Activated gamma-delta T cell treated with Interleukin-2 at 50 U/mL for 16 hours (primary cell): ENCODE results near the gene MCAM.

Experiments used
- DNase-seq: peaks from one replicate; pipeline ENCODE4 v3.0.0-alpha.2; 2020

MCAM gene, protein sequence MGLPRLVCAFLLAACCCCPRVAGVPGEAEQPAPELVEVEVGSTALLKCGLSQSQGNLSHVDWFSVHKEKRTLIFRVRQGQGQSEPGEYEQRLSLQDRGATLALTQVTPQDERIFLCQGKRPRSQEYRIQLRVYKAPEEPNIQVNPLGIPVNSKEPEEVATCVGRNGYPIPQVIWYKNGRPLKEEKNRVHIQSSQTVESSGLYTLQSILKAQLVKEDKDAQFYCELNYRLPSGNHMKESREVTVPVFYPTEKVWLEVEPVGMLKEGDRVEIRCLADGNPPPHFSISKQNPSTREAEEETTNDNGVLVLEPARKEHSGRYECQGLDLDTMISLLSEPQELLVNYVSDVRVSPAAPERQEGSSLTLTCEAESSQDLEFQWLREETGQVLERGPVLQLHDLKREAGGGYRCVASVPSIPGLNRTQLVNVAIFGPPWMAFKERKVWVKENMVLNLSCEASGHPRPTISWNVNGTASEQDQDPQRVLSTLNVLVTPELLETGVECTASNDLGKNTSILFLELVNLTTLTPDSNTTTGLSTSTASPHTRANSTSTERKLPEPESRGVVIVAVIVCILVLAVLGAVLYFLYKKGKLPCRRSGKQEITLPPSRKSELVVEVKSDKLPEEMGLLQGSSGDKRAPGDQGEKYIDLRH

DNA sequence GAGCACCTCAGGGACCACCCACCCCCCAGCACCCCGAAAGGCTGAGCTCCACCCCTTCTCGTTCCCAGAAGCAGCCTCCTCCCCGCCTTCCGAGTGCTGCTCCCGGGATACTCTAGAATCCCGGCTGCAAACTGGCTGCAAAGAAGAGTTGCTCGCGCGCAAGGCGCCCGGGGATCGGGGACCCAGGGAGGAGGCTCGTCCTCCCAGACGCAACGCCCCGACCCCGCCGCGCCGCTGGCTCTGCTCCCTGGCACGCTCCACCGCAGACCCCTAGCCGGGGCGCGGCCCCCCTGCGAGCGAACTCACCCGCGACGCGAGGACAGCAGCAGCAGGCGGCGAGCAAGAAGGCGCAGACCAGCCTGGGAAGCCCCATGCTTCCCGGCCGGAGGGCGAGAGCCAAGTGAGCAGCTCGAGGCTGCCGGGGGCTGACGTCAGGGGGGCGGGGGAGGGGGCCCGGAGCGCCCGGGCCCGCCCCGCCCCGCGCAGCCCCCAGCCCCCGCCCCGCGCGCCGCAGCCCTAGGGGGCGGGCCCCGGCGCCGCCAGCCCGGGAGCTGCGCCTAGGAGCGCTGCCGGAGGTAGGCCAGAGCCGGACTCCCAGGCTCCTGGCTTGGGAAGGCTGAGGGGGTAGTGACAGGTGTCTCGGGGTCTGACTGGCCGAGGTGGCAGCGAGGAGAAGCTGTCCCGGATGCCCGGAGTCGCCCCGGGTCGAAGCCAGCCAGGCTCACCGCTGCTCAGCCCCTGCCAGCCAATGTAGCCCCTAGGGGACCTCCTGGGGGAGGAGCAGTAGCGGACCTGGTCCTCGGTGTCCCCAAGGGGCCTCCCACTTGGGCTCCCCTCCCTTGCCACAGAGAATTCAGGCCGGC lies at the start of gene MCAM:
Gene MCAM (minus strand): TSS at position 402 of the 863 bp plus-strand sequence. CDS start 29 bp downstream, at position 373.
- DNase-seq, result no peak

DNA sequence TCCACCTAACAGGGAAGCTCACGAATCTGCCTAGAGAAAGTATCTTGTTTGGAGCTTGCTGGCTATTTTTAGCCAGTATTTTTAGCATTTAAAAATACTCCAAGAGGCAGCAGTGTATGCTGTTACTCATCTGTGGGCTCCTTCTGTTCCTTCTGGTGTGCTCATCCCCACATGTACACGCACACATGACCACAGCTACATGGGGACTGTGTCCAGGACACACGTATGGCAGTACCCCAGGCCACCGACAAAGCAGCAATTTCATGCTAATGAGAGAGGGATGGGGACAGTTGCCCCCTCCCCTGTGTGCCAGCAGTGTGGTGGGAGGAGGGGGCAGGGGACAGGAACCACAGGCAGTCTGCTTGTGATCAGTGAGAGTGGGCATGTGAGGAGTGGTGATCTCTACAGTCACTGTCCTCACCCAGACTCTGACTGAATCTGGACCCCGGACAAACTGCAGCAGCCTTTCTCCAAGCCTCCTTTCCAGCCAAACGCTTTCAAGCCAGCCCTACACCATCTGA lies 48.2 kb upstream of the MCAM start:
- DNase-seq, result no peak

DNA sequence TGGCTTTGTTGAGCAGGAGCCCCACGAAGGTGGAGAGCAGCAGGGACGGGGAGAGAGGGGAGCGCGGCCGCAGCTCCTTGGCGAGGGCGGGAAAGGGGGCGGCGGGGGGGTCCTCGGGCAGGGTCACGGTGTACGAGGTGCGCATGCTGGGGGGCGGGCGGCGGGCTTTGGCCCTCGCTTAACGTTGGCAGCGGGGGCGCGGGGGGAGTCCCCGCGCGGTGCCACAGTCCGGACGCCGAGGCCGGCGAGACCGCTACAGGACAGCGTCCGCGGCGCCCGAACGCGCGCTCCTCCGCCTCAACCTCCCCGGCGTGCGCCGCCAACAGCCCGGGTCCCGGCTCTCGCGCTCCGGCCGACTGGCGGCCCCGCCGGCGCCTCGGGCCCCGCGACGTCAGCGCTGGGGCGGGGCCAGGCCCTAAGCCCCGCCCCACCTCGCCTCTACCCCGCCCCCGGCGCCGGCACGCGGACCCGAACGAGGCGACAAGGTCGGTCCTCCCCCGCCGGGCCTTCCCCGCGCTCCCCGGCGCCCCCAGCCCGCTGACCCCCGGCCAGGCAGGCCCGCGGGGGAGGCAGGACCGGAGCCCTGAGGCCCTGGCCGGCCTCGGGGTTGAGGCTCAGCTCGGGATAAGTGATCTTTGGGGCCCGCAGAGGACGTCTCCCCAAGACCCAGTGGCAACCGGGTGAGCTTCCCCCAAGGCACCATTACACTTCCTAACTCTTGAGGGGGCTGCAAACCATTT lies 47.1 kb upstream of the MCAM start:
- DNase-seq, result peak; percentile 40

DNA sequence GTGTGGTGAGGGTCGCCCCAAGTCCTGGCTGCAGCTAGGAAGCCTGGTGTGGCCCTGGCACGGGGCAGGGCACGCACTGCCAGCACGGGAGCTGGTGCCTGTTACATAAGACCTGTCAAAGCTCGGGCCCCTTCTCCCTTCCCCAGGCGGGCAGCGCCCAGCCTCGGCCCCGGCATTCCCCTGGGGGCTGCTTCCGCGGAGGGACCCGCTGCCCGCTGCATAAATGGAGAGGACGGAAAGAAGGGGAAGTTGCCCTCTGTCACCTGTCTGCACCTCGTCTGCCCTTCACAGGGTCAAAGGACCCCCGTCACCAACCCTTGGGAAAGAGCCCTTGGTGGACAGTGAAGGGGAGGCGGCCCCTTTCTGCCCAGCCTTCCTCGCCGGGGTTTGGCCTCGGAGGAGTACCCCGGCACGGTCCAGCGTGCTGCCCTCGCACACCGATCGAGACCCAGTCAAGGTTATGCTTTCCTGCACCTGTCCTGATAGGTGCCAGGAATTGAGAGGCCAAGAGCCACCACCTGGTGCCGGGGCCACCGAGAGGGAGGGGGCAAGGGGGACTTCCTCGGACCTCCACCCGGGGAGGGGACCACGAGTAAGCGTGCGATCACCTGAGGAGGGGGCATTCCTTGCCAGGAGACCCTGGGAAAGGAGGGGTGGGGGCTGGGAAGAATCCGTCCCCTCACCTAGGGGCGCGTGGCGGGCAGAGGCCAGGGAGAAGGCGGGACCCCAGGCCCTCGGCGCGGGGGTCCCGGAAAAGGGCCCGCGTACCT lies 46.3 kb upstream of the MCAM start:
- DNase-seq, result no peak

DNA sequence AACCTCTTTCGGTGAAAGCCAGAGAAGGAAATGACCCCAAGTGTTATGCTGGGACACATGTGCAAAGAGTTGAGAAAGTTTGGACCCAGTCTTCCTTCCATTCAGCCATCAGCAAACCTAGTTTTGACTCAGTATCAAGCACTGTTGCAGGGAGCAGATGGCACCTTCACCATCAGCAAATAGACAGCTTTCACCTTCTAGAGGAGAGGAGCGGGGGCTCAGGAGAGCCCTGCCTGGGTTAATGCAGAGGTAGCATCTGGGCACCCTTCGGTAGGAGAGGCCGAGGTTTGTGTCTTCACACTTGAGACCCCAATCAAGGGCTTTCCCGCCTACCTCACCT lies 45.8 kb upstream of the MCAM start:
- DNase-seq, result no peak

DNA sequence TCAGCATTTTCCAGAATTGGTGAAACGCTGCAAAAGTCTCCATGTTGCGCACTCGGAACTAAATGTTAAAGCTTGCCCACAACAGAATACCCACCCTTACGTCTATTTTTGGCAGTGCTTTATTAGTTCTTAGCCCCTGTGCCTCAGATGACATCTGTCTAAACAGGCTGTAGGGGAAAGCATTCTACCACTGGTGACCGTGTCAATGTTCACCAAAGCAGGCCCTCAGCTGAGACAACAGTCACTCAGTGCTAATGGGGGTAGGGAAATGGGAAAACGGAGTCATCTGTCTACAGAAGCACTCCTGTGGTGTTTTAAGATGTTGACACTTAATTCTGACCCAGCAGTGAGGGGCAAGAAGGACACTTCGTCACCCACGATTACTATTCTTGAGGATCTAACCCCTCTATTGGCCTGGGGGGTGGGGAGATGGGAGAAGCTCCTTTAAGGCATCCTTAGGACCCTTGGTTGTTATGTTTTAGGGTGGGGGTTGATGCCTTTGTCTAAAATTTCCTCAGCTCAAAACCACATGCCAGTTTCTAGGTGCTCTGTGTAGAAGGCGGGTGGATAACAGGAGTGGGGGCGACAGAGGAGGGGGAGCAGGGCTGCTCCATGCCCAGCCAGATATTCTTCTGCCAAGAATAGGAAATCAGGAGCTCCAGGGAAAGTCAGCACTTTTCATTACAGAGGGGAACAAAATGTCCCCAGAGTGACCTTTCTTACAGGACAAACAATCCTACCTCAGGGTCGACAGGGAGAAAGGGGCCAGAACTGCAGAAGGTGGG lies 45.2 kb upstream of the MCAM start:
- no peak for DNase-seq

DNA sequence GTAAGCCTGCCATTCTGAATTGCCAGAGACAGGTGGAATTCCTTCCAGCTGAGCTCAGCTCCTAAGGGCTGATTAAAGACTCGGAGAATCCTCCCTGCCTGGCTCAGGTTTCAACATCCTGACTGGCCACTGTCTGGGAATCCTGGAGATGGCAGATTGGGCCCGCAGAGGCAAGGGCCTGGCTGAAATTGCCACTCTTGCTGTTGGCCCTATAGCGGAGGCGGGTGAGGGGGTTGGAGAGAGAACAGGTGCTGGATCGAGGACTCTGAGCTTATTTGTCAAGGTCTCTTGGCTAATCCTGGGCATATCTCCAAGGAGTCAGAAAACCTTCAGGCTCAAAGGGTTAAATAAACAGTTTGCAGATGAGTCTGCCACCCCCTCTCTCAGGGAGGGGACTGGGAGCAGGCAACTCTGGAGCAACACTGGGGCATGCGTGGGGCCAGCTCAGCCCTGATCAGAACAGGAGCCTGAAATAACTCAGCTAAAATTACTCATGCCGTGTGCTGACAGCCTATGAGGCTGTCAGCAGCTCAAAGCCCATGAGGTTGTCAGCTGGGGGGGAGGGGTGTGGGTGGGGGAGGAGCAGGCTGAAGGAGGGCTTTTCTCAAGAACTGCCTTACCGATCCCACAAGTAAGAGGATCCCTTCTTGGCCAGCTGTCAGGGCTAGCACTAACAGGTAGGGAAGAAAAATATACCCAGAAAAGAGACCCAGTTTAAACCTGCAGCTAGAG lies 44.3 kb upstream of the MCAM start:
- no peak for DNase-seq

DNA sequence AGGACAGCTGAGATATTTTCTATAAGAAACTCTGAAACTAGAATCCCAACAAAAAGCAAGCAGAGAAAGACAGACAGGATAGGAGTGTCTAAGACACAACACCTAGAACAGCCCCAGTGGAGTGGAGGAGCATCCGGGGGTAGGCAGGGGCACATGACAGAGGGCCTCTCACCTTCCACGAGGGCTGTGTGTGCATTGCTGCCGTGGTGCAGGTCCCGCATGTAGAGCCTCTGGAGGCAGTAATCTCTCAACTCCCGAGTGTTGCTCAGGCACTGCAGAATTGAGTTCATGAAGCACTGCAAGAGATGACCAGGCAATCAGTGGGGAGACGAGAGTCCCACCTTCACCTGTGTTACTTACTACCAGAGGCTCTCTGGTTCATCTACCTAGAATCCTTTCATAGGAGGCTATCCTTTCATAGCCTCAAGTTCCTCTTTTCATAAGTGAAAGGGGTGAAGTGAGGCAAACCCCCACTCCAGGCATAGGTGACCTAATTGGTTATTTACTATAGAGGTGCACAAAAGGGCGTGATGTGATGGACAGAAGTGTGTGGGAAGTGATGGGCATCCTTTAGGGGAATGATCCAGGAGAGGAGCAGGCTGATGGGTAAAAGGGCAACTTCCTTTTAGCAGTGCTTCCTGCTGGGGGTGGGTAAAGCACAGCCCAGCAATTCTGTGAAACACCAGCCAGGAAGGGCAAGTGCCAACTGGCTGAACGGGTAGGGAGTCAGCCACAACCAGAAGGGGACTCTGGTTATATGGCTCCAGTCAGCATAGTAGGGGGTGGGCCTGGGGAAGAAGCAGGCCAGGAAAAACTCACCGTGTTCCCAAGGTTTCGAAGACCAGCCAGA lies 42.7 kb upstream of the MCAM start:
- no peak for DNase-seq

DNA sequence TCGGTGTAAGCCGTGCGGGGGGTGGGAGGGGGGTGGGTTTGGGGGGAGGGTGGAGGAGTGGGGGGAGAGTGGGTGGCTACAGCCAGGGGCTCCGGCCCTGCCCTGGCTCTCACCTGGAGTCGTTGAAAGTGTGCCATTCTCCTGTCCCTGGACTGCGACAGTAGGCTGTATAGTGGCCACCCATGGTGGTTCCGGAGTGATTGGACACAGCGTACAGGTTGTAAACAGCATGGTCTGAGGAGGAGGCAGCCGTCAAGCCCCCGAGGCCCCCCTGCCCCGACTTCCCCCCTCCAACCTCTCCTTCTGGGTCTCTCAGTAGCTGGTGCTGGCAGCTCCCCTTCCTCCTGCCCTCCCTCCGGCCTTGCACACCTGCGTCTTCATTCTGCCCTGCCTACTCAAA lies 40.1 kb upstream of the MCAM start:
- DNase-seq, result no peak

DNA sequence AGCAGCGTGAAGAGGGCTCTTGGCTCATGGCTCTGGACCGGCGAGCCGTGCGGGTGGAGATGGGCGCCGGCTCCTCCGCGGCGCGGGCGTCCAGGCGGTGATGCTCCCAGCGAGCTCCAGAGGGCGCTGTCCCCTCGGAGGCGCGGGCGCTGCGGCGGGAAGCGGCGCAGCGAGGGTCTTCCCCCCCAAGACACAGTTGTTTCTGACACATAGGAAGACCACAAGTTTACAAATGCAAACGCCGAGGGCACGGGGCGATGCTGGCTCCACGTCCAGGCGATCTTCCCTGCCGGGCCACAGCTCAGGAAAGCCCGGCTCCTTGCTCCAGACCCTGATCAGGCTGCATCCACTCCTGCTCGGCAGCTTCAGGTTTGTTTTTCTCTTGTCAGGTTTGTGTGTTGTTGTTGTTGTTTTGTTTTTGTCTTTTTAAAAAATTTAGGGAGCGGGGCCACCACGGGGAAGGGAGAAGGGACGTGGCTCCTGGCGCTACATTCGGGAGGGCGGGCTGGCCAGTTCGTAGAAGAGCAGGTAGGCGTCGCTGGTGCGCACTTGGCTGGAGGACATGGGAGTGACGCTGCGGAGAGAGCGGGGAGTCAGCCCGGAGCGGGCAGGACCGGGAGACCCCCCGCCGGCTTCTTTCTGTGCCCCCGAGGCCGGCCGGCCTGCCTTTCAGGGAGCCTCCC lies 39.6 kb upstream of the MCAM start:
- peak; percentile 60 for DNase-seq

DNA sequence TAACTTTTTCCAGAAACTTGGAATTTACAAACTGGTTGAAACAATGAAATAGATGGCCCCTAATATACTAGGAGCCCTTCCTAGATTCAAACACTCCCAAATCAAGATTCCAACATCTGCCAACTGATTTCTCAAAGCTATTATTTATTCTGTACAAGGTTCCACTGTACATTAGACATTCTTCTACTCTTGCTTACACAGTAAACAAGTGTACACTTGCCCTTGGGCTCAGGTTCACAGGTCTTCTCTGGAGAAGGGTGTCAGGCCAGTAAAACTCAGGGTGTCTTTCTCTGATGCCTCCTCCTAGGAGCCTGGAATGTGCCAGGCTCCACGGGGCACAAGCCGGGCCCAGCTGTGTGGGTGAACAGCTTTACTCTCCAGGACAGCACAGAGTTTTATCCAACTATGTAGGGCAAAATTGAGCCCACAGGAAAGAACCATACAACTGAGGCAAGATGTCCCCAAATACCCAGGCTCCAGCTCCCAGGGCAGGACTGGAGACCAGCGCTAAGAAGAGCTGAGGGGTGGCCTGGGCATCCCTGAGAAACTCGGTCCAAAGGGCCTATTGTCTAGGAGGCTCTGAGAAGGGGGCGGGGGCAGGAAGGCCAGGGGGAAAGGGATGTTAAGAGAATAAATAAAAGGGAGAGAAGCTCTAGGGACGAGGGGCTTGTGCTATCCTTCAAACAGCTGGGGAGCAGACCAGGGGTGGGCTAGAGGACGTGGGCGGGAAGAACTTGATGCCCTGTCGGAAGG lies 38.3 kb upstream of the MCAM start:
- no peak for DNase-seq

DNA sequence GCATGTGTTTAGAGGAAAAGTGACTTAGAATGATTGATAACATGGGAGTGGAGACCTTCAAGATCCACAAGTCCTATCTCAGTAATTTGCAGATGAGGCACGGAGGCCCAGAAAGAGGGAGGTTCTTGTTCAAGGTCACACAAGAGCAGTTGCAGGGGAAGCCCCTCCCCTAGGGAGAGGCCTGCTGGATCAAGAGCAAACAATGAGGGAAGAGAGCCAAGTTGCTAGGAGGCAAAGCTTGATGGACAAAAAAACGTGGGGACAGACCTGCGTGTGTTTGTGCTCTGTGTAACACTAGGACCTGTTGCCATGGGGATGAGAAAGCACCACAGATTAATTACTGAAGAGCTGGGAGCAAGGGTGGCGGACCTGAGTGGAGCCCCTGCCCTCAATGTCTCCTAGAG lies 35.9 kb upstream of the MCAM start:
- no peak for DNase-seq

DNA sequence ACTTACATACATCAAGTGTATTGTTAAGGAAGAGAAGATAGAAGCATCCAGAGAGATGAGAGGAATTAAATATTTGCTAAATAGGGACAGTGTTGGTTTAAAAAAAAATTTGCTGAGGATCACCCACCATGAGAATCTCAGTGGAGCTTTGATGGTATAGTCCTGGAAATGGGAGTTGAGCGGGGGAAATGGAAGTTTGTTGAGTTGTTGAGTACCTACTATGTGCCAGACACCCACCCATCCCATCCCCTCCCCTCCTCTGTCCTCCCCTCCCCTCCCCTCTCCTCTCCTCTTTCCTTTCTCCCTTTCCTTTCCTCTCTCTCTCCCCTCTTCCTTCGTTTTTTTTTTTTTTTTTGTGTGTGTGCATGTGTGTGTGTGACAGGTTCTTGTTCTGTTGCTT lies 34.3 kb upstream of the MCAM start:
- DNase-seq, result no peak

DNA sequence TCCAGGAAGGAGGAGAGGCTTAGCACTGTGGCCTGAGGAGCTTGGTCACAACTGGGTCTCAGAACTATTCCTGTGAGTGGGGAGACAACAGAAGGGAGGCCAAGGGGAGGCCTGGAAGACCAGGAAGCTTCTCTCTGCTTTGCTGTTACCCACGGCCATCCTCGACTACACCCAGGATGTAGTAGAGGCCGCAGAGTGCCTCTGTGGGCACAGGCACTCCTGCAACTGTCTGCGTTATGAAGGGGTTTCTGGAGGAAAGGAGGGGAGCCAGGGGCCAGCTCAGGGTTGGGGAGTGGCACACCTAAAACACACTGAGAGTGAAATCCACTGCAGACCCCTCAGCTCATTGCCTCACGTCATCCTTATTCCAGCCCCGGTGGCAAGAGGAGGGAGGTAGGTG lies 33.4 kb upstream of the MCAM start:
- DNase-seq, result no peak

DNA sequence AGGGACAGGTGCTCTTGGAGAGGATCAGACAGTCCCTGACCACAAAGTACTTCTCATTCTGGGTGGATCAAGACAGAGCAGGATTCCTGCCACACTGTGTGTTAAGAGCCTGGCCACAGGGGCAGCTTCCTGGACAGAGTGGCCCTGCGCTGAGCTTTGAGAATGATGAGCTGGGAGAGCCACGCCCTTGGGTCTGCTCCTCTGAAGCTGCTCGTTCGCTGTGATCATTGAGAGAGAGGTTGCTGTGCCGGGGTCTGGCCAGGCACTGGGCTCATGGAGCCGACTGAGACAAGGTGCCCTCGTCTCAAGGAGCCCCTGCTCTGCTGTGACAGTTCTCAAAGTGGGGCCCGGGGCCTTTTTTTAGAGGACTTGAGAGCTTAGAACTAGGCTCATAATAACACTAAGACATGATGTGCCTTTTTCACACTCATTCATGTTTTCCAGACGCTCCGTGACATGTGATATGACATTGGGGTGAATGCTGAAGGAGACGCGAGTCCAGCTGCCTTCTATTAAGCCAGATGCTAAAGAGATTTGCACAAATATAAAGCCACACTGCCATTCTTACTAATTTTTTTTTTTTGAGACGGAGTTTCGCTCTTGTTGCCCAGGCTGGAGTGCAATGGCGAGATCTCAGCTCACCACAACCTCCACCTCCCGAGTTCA lies 31.1 kb upstream of the MCAM start:
- no peak for DNase-seq

DNA sequence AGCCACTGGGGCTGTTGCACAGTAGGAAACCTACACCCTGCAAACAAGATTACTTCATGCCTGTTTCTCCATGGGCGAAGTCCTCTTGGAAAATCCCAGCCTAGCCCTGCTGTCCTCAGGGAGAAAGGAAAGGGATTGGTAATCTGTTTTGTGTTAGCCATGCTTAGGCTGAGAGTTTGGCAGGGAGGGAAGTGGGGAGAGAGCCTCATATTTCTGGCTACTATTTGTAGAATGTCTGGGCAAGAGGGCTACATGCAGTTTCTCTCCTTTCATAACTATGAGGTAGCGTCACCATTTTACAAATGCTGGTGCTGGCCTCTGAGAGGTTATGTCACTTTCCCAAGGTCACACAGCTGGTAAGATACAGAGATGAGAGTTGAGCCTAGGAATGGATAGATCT lies 30.3 kb upstream of the MCAM start:
- no peak for DNase-seq

DNA sequence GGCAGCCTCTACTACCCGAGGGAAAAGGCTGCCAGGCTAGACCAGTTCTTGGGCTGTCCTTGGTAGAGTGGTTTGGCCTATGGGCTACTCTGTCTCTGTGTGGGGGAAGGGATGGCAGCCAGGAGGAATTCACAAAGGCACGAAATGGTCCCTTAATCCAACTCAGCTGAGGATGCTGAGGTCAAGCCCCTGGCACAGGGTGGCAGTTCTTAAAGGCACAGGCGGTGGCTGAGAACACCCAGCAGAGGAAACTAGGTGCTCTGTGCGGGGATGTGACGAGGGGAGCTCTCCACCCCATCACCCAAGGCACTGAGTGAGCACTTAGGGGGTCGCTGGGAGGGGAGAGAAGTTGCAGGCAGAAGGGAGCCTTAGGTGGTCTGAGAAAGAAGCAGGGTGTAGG lies 29.7 kb upstream of the MCAM start, which contains the start of gene MFRP:
Gene MFRP (minus strand): TSS at position 101 of the 400 bp plus-strand sequence. CDS start 192 bp downstream, outside the sequence.
- DNase-seq, result no peak
